CD4-positive, alpha-beta T cell treated with Interferon gamma for 1 hour (primary cell): ENCODE results near the gene NINL.
"Not testable (repeated sequence)": the region's sequence is repeated elsewhere in the genome, so short reads cannot be mapped to it uniquely, and the experiment has no call there.

Experiments used
- DNase-seq: peaks from one replicate; pipeline ENCODE4 v3.0.0-alpha.2; 2020

NINL gene

GRCh38 chr20:25584905-25585704 is at the start of gene NINL:
Gene NINL (minus strand): TSS chr20:25585531. CDS start chr20:25526587, 58,944 bp downstream.
- peak; percentile 32 for DNase-seq

GRCh38 chr20:25632940-25633790 is 47.8 kb upstream of the NINL start:
- DNase-seq, result no peak

DNA sequence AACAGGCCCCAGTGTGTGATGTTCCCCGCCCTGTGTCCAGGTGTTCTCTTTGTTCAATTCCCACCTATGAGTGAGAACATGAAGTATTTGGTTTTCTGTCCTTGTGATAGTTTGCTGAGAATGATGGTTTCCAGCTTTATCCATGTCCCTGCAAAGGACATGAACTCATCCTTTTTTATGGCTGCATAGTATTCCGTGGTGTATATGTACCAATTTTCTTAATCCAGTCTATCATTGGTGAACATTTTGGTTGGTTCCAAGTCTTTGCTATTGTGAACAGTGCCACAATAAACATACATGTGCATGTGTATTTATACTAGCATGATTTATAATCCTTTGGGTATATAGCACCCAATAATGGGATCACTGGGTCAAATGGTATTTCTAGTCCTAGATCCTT is 45.3 kb upstream of the NINL start:
- not testable (repeated sequence) for DNase-seq

- no peak for DNase-seq
Observed at GRCh38 chr20:25629816-25630499, 44.6 kb upstream of the NINL start.

- DNase-seq, result no peak
Observed at GRCh38 chr20:25626779-25627178, 41.4 kb upstream of the NINL start.

DNA sequence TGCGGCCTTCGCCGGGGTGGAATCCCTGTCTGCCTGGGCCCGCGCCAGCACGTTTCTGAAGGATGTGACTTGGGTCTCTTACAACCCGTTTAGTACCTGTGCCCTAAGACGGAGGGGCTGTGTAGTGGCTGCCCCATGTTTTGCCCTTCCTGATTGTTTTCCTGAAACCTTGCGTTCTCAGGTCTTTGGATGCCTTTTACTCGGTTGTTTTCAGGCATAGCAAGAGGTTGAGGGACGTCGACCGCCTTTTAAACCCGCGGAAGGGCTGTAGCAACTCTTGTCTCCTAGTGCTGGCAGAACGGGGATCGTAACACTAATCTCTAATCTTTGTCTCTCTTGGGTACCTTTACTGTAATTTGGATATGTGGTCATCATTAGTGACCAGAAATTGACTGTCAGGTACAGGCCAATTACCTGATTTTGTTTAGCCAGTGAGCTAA is 39.2 kb upstream of the NINL start:
- DNase-seq, result no peak

- peak; percentile 92 for DNase-seq
Observed at GRCh38 chr20:25623736-25624499, 38.6 kb upstream of the NINL start, which contains the start of gene NANP. Gene NANP (minus strand): TSS chr20:25624014. CDS start chr20:25623948, 66 bp downstream.

- no peak for DNase-seq
Observed at GRCh38 chr20:25623225-25623735, 37.9 kb upstream of the NINL start.

DNA sequence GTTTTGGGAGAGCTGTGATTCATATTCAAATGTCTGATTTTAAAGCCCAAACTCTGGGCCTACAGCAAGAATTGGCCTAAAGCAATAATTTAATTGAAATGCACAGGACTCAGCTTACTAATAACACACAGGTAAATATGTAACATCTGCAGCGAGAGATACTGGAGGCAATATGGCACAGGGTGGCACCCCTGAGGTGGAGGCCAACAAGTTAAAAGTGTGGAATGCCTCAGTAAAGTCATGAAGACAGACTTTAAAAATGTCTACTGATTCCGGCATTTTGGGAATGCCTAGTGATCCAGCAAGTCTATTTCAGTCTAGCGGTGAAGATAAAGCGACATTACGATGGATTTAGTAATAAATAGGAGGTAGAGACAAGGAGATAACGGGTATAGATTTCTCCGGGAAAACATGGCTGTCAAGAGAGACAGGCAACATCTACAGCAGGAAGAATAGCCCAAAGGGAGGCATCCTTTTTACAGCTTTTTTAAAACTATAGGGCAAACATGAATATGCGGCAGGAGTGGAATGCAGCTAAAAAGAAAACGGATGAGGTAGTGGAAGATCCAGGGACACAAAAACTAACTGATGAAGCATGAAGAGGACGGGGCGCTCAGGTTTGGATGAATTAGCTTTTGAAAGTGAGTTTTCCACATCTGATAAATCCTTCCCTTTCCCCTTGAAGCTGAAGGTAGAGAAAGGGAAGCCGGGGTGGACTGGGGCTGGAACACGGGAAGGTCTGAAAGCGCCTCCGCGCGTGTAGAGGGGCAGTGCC is 37.3 kb upstream of the NINL start:
- no peak for DNase-seq

GRCh38 chr20:25622049-25622448 is 36.7 kb upstream of the NINL start:
- no peak for DNase-seq

DNA sequence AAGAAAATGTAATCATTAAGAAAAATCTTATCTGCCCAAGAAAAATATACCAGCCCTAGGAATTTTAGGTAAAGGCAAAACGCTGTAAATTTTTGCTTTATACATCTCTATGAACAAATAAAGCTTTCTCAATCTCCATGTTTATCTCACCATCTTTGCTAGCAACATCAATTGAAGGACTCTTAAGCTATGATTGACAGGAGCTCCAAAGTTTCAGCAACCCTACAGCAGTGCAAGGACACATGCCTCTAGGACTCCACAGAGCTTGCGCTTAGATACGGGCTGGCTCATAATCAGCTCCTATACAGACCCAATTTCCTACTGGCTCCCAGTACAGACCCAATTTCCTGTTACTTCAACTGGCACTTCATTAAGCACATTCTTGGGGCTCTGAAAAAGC is 34.2 kb upstream of the NINL start:
- no peak for DNase-seq

GRCh38 chr20:25608774-25609173 is 23.4 kb upstream of the NINL start:
- no peak for DNase-seq

- no peak for DNase-seq
Observed at GRCh38 chr20:25606094-25606695, 20.9 kb upstream of the NINL start.

DNA sequence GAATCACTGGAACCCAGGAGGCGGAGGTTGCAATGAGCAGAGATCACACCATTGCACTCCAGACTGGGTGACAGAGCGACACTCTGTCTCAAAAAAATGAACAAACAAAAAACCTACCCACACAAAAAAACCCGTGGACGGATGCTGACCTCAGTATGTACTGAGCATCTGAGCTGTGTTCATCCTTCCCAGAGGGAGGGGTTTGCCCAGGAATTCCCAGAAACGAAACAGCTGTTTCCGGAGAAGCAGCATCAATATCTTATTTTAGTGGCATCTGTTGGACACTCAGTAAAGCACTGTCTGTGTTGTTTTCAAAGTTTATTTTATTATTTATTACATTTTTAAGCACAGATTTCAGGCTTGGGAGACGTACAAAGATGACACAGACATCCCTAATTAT is 19.8 kb upstream of the NINL start:
- DNase-seq, result no peak

DNA sequence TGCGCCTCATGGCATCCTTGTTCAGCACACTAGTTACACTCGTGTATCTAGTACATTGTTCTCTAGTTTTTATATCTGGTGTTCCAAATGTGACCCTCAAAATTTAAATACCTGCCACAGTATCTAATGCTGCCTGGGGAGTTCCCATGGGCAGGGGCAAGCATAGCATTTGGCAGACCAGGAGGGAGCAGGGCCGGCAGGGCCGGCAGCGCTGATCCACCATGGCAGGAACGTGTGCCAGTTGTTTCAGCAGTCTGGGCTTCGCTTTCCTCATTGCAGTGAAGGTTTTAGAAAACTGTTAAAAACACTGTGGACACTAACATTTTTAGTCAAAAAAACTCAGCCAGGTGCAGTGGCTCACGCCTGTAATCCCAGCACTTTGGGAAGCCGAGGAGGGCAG is 19.3 kb upstream of the NINL start:
- DNase-seq, result no peak

GRCh38 chr20:25602914-25603309 is 17.6 kb upstream of the NINL start:
- DNase-seq, result not testable (repeated sequence)

DNA sequence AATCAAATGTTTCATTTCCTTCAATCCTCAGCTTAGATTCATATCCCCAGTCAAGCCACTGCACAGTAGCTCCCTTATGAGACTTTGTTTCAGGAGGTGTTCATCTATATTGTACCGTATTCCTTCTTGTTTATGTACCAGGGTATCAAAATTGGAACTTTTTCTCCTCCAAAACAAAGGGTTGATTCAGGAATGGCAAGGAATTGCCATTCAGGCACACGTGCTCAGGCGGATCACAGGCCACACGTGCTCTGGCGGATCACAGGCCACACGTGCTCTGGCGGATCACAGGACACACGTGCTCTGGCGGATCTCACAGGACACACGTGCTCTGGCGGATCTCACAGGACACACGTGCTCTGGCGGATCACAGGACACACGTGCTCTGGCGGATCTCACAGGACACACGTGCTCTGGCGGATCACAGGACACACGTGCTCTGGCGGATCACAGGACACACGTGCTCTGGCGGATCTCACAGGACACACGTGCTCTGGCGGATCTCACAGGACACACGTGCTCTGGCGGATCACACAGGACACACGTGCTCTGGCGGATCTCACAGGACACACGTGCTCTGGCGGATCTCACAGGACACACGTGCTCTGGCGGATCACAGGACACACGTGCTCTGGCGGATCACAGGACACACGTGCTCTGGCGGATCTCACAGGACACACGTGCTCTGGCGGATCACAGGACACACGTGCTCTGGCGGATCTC is 17.0 kb upstream of the NINL start:
- not testable (repeated sequence) for DNase-seq

- no peak for DNase-seq
Observed at GRCh38 chr20:25601659-25602058, 16.3 kb upstream of the NINL start.

- DNase-seq, result no peak
Observed at GRCh38 chr20:25600632-25601031, 15.3 kb upstream of the NINL start.

DNA sequence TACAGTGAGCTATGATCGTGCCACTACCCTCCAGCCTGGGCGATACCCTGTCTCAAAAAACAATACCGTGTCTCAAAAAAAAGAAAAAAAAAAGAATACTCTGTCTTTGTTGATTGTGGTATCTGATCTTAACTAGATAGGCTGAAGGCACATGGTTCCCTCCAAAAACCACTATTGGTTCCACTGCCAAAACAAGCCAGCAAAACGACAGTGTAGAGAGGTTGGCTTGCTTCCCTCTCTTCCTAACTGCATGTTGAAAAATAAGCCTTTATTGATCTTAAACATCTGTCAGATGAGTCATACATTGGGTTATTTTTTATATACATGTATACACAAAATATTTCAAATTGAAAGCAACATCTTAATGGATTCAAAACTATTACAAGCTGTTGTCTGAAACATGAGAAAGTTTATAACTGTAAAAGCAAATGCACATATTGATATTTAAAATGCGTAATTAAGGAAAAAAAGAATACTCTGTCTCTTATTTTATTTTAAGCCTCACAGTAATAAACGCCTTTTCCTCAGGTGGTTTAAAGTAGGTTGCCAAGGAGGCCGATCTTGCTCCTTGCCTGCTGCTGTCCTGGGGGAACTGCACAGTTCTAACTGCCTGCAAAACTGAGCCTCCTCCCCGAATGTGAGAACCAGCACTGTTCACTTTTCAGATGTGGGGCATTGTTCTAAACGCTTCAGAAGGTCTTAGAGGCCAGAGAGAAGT is 7.0 kb upstream of the NINL start:
- DNase-seq, result no peak
